Smooth muscle cell (in vitro differentiated cells): ENCODE data around the gene HMX2. TPM values are rescaled to one million over a fixed set of nuclear protein-coding genes. Genes with fewer than 3 reads are reported as not detected.

Experiments
- DNase-seq: peaks from one replicate; lab custom pipeline; 2025; ENCODE audit not compliant: unreplicated experiment; lab: John Stamatoyannopoulos, UW
- H2AFZ ChIP-seq: fragments of 200-600 bp; sonication (generic); 2 replicates; pipeline ENCODE4 v1.6.0; 2016; ENCODE audit warnings: antibody characterized with exemption, low read depth, mild to moderate bottlenecking
- H3F3A ChIP-seq: fragments of 200-600 bp; sonication (generic); 2 replicates; pipeline ENCODE4 v1.6.0; 2017; ENCODE audit warnings: antibody characterized with exemption, low read depth
- H3K27ac ChIP-seq: fragments of 200-600 bp; sonication (generic); 2 replicates; pipeline ENCODE4 v1.5.1; 2016; ENCODE audit warnings: low read depth, mild to moderate bottlenecking
- H3K27me3 ChIP-seq: fragments of 200-600 bp; sonication (generic); 2 replicates; pipeline ENCODE4 v1.6.1; 2016; ENCODE audit warnings: low read depth, mild to moderate bottlenecking
- H3K36me3 ChIP-seq: fragments of 200-600 bp; sonication (generic); 2 replicates; pipeline ENCODE4 v1.5.1; 2016; ENCODE audit warnings: low read depth
- H3K4me1 ChIP-seq: fragments of 200-600 bp; sonication (generic); 2 replicates; pipeline ENCODE4 v1.5.1; 2016; ENCODE audit warnings: low read depth
- H3K4me2 ChIP-seq: fragments of 200-600 bp; sonication (generic); 2 replicates; pipeline ENCODE4 v1.6.0; 2016; ENCODE audit warnings: mild to moderate bottlenecking
- H3K4me3 ChIP-seq: fragments of 200-600 bp; sonication (generic); 2 replicates; pipeline ENCODE4 v1.5.1; 2016; ENCODE audit warnings: mild to moderate bottlenecking
- H3K79me2 ChIP-seq: fragments of 200-600 bp; sonication (generic); 2 replicates; pipeline ENCODE4 v1.6.0; 2016; ENCODE audit warnings: low read depth, mild to moderate bottlenecking
- H3K9ac ChIP-seq: fragments of 200-600 bp; sonication (generic); 2 replicates; pipeline ENCODE4 v1.6.0; 2016; ENCODE audit warnings: low read depth
- H3K9me3 ChIP-seq: fragments of 200-600 bp; sonication (generic); replicated peaks from 2 replicates; pipeline ENCODE4 v1.5.1; 2016; ENCODE audit warnings: low read depth
- H4K20me1 ChIP-seq: fragments of 200-600 bp; sonication (generic); 2 replicates; pipeline ENCODE4 v1.6.0; 2016; ENCODE audit warnings: low read depth
- CTCF ChIP-seq: fragments of 200-600 bp; sonication (generic); IDR thresholded peaks from 2 replicates; pipeline ENCODE4 v1.5.1; 2017; ENCODE audit warnings: borderline replicate concordance, mild to moderate bottlenecking, antibody characterized with exemption; ENCODE audit not compliant: insufficient read depth, poor library complexity, severe bottlenecking
- WGBS: methylation state at CpG from one replicate; pipeline ENCODE4 v1.1.7; 2016; ENCODE audit warnings: low lambda C conversion rate; 5-methylcytosine and 5-hydroxymethylcytosine counted together
- polyA plus RNA-seq: library from polyadenylated mRNA; unstranded; fragments of >200 nt; fragmentation: Nextera tagmentation; extraction: Ambion mirVana; gene quantifications from 2 replicates; pipeline ENCODE4 v1.2.1, GENCODE V29; 2016
- total RNA-seq: library from RNA; depleted of rRNA; stranded (reverse); fragments of >200 nt; gene quantifications from 2 replicates; pipeline ENCODE4 v1.2.3, GENCODE V29; 2014

Gene HMX2
- total and polyA plus RNA-seq, 2 experiments from 2014 or later: not detected

- Histone ChIP-seq H3K4me1 (peaks cover 29% of the 10 kb centered on the region), H3K27me3 (peaks cover 100% of the 10 kb centered on the region), H3F3A (no peaks in the 10 kb centered on the region), H3K4me2 (peak overlapping the region; percentile 84), H3K36me3 (no peaks in the 10 kb centered on the region), H2AFZ (peak overlapping the region; percentile 77), H3K4me3 (peak overlapping the region; percentile 45), H4K20me1 (no peaks in the 10 kb centered on the region), H3K27ac (no peak overlapping the region), H3K9ac (no peak overlapping the region), H3K79me2 (no peaks in the 10 kb centered on the region), H3K9me3 (no peaks in the 10 kb centered on the region)
- peak; percentile 91 for TF ChIP-seq CTCF
- 2% methylated on average over 48 of the region's 48 CpGs for WGBS
- peak; percentile 40 for DNase-seq
These were observed 15.1 kb upstream of the HMX2 start for GRCh38 chr10:123132576-123133477.

GRCh38 chr10:123133541-123134342 is 14.2 kb upstream of the HMX2 start:
- Histone ChIP-seq H3F3A (no peaks in the 10 kb centered on the region), H3K9ac (no peak overlapping the region), H3K79me2 (no peaks in the 10 kb centered on the region), H3K27me3 (peaks cover 100% of the 10 kb centered on the region), H3K4me1 (peaks cover 30% of the 10 kb centered on the region), H3K4me2 (peak overlapping the region; percentile 84), H3K4me3 (peak overlapping the region; percentile 45), H2AFZ (no peak overlapping the region), H3K9me3 (no peaks in the 10 kb centered on the region), H4K20me1 (no peaks in the 10 kb centered on the region), H3K36me3 (no peaks in the 10 kb centered on the region), H3K27ac (no peak overlapping the region)
- 4% methylated on average over 40 of the region's 40 CpGs for WGBS
- TF ChIP-seq CTCF: no peak
- no peak for DNase-seq

- Histone ChIP-seq H3K4me3 (no peak overlapping the region), H3K4me1 (peaks cover 37% of the 10 kb centered on the region), H2AFZ (no peak overlapping the region), H3F3A (no peaks in the 10 kb centered on the region), H3K36me3 (no peaks in the 10 kb centered on the region), H3K27ac (no peak overlapping the region), H3K79me2 (no peaks in the 10 kb centered on the region), H3K9me3 (no peaks in the 10 kb centered on the region), H3K27me3 (peaks cover 100% of the 10 kb centered on the region), H3K9ac (no peak overlapping the region), H4K20me1 (no peaks in the 10 kb centered on the region), H3K4me2 (peak overlapping the region; percentile 81)
- 5% methylated on average over 42 of the region's 42 CpGs for WGBS
- no peak for DNase-seq
- TF ChIP-seq CTCF: no peak
These were observed 13.5 kb upstream of the HMX2 start for GRCh38 chr10:123134343-123134914.
